Measurements from ENCODE around the gene NCL. TPM values are rescaled to one million over a fixed set of nuclear protein-coding genes. Genes with fewer than 3 reads are reported as not detected.
A peak's percentile ranks its signal among the peaks of the same experiment; 100 is the strongest.

Gene NCL
- total RNA-seq, 1 experiment from 2014 or later: 1,077 TPM

- Histone ChIP-seq H3K36me3 (ENCODE audit: control insufficient read depth in 1 of 2, insufficient read depth in 2 of 2, low read length in 2 of 2) (no peaks in the 10 kb centered on the region), H3K27ac (ENCODE audit: low read depth, low read length) (peak overlapping the region; percentile 45; the same call in 1 of the 2 replicates), H3K9me3 (ENCODE audit: control insufficient read depth in 1 of 2, insufficient read depth in 1 of 2, low read depth in 1 of 2, low read length in 2 of 2) (peaks cover 6 to 14% of the 10 kb centered on the region in 2 experiments; a peak in 2 of 4 replicates), H3K4me1 (ENCODE audit: control insufficient read depth in 1 of 2, insufficient read depth in 2 of 2, low read length in 2 of 2) (peaks cover 0 to 13% of the 10 kb centered on the region in 2 experiments; a peak in 1 of 4 replicates), H4K20me1 (ENCODE audit: insufficient read depth) (no peaks in the 10 kb centered on the region), H3K9ac (ENCODE audit: low read length) (peak overlapping the region; percentile 62), H3K4me3 (replicated peaks in 1 of 2; ENCODE audit: low read depth in 1 of 2, low read length in 2 of 2) (peak overlapping the region; percentile 39 to 59), H2AFZ (ENCODE audit: low read depth, low read length, poor library complexity, severe bottlenecking) (peak overlapping the region; percentile 19), H3K79me2 (ENCODE audit: insufficient read depth, low read length) (no peaks in the 10 kb centered on the region), H3K27me3 (ENCODE audit: insufficient read depth, low read length) (no peaks in the 10 kb centered on the region), H3K9me2 (ENCODE audit: insufficient read depth) (no peaks in the 10 kb centered on the region), H3K4me2 (ENCODE audit: low read length) (peak overlapping the region; percentile 88)
- ATAC-seq (peak; percentile 96), DNase-seq (ENCODE audit: low read depth, low spot score) (peak; percentile 31)
- ChIA-PET RAD21 (ENCODE audit: low non-redundant PET in 1 of 2, low total read pairs in 2 of 2, uncharacterized antibody in 2 of 2, unreplicated experiment in 2 of 2) (no interaction called here), POLR2A (no interaction called here), CTCF (interaction anchor here (1.0 to 1.4 kb wide), 3 partner anchors 164 to 412 kb away, joined by 3 to 4 read pairs (median 3); no protein-coding TSS in a partner anchor)
- intact Hi-C loops (cut with micrococcal nuclease): loop anchor here (1.0 to 5.0 kb wide), 3 partner anchors 115 to 308 kb away; no protein-coding TSS in a partner anchor
- no TSS peak for BruUV-seq (replicated peaks)
- TF ChIP-seq EGR1 (IDR thresholded peaks at IDR 0.05; ENCODE audit: low read depth) (peak; percentile 25; the same call in 1 of the 2 replicates), CTCF (IDR thresholded peaks at IDR 0.05 in 2 of 3, conservative IDR thresholded peaks at IDR 0.05 in 1 of 3; ENCODE audit: borderline replicate concordance in 1 of 3, insufficient read depth in 1 of 3, low read depth in 2 of 3, low read length in 2 of 3) (peak; percentile 63 to 76 (median 72); a peak in 5 of 6 replicates), RAD21 (IDR thresholded peaks at IDR 0.05; ENCODE audit: low read depth) (peak; percentile 85), CBX3 (IDR thresholded peaks at IDR 0.05; ENCODE audit: low read depth) (no peak)
- TF ChIP-seq, protein P1, sequence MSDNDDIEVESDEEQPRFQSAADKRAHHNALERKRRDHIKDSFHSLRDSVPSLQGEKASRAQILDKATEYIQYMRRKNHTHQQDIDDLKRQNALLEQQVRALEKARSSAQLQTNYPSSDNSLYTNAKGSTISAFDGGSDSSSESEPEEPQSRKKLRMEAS (IDR thresholded peaks at IDR 0.05): no peak
- TF ChIP-seq, protein P2, sequence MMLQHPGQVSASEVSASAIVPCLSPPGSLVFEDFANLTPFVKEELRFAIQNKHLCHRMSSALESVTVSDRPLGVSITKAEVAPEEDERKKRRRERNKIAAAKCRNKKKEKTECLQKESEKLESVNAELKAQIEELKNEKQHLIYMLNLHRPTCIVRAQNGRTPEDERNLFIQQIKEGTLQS (IDR thresholded peaks at IDR 0.05): no peak
These were observed 52.3 kb downstream of the NCL start for GRCh38 chr2:231411831-231412617.

All from HCT116 (cell line).